Stimulated activated CD4-positive, alpha-beta T cell treated with anti-CD3 and anti-CD28 coated beads, Interleukin-2, amount 100 ng/mL, for 24 hours (primary cell): ENCODE results near the gene PAN3.

Experiments
- DNase-seq, 2 donors: peaks; one replicate each; pipeline ENCODE4 v3.0.0-alpha.2; 2020

The PAN3 gene

GRCh38 chr13:28340272-28340793, 202.0 kb downstream of the PAN3 start:
- DNase-seq = no peak

GRCh38 chr13:28342251-28342650, 203.9 kb downstream of the PAN3 start:
- DNase-seq = no peak

DNA sequence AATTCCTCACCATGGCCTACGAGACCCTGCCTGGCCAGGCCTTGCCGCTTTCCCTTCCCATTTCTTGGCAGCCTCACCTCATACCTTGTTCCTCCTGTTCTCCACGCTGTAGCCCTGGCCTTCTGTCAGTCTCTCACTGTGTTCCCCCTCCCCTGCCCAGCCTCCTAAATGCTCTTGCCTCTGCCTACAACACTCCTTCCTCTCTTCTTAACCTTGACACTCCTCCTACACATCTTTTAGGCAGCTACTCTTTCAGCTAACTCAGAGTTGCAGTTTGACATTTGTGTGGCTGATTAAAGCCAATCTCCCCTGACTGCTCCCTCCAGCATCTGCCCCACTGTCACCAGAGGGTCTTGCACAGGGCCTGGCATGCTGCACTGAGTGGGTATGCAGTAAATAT, 205.8 kb downstream of the PAN3 start:
- DNase-seq = no peak
